NCI-H526 (cell line): ENCODE measurements around the gene MAST1.
"Not testable (repeated sequence)": the region's sequence is repeated elsewhere in the genome, so short reads cannot be mapped to it uniquely, and the experiment has no call there.

Experiments
- DNase-seq, 2 experiments: peaks; one replicate each; lab custom pipeline; 2025; lab: John Stamatoyannopoulos, UW

The MAST1 gene

DNA sequence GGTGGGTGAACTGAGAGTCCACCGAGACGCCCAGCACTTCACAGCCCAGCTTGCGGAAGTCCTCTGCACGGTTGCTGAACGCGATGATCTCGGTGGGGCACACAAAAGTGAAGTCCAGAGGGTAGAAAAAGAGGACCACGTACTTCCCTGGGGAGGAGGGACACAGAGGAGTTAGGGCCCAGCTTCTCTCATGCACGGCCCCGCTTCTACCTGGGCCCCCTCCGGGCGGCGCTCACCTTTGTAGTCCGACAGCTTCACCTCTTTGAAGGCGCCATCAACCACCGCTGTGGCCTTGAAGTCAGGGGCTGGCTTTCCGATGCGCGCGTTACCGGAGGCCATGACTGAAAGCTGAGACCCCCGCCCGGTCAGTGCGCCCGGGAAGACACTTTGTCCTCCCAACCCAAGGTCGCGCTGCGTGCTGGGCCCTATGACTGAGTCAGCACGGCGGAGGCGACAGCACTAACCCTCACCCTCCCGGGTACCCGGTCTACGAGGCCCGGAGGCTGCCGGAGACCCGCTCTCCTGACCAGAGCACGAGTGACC, 37.3 kb upstream of the MAST1 start:
- DNase-seq = peak in 1 of 2 experiments; percentile 31

- peak; percentile 56 to 90 for DNase-seq
Observed at GRCh38 chr19:12801466-12802266, 36.6 kb upstream of the MAST1 start, which contains the start of the genes PRDX2 and THSD8. Gene PRDX2, minus strand, starts transcription at chr19:12801800. Its CDS starts 539 bp downstream, at chr19:12801261. Gene THSD8, plus strand, starts transcription at chr19:12802069. Its CDS starts 3 bp downstream, at chr19:12802072.

- DNase-seq = no peak
Observed at GRCh38 chr19:12802267-12803106, 35.8 kb upstream of the MAST1 start.

GRCh38 chr19:12804051-12804450, 34.3 kb upstream of the MAST1 start:
- DNase-seq = no peak

DNA sequence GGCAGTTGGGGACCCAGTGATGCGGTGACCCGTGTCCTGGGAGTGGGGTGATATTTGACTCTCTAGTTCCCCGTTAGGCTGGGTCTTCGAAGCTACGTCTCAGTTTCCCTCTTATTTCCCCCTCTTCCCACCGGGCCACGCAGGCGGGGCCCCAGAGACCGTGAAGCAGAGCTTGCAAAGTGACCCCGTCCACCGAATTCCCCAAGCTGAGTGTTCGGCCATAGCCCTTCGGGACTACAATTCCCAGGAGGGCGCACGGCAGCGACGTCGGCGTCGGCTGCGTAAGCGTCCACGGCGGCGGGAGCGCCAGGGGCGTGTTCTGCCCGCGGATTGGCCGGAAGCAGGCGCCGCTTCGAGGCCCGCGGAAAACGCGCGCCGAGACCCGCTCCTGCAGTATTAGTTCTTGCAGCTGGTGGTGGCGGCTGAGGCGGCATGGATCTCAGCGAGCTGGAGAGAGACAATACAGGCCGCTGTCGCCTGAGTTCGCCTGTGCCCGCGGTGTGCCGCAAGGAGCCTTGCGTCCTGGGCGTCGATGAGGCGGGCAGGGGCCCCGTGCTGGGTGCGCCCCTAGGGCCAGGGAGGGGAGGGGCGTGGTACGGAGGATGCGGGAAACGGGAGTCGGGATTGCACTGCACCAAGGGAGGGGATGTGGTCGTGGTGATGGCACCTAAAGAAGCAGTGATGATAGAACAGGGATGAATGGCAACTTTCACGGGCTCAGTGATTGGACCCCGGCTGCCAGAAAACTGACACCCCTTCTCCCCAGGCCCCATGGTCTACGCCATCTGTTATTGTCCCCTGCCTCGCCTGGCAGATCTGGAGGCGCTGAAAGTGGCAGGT, 31.9 kb upstream of the MAST1 start, which contains the start of gene RNASEH2A:
Gene RNASEH2A, plus strand, starts transcription at position 343 of the 840 bp plus-strand sequence. Its CDS starts 90 bp downstream, at position 433.
- peak; percentile 52 to 93 for DNase-seq

DNA sequence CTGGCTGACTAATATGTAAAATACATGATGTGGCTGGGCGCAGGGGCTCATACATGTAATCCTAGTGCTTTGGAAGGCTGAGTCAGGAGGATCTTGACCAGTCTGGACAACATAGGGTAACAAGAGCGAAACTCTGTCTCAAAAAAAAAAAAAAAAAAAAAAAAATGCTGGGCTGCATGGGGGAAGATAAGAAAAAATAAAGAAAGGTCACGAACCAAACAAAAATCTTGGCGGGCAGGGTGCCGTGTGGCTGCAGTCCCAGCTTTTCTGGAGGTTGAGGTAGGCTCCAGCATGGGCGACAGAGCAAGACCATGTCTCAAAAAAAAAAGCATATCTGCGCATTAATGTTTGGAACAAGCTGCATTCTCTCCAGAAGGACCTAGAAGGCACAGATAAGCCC, 23.2 kb upstream of the MAST1 start:
- no peak for DNase-seq

DNA sequence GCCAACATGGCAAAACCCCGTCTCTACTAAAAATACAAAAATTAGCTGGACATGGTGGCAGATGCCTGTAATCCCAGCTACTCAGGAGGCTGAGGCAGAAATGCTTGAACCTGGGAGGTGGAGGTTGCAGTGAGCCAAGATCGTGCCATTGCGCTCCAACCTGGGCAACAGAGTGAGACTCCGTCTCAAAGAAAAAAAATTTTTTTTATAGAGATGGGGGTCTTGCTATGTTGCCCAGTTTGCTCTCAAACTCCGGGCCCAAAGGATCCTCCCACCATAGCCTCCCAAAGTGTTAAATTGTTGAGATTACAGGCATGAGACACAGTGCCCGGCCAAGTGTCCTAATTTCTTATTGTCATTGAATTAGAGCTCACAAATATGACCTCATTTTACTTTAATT, 21.1 kb upstream of the MAST1 start:
- DNase-seq = not testable (repeated sequence)

GRCh38 chr19:12817810-12818209, 20.5 kb upstream of the MAST1 start:
- not testable (repeated sequence) for DNase-seq

DNA sequence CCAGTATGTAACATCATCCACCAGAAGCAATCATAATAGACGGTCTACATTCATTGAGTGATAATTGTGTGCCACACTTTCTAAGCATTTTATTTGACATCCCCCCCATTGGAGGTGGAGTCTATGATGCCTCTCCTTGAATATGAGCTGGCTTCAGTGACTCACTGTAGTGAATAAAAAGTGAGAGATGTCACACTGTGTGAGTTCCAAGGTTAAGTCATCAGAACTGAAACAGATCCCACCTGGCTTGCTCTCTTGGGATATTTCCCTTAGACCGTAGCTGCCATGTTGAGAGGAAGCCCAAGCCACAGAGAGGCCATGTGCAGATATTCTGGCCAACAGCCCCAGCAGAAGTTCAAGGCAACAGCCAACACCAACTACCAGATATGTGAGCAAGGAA, 16.6 kb upstream of the MAST1 start:
- no peak for DNase-seq

DNA sequence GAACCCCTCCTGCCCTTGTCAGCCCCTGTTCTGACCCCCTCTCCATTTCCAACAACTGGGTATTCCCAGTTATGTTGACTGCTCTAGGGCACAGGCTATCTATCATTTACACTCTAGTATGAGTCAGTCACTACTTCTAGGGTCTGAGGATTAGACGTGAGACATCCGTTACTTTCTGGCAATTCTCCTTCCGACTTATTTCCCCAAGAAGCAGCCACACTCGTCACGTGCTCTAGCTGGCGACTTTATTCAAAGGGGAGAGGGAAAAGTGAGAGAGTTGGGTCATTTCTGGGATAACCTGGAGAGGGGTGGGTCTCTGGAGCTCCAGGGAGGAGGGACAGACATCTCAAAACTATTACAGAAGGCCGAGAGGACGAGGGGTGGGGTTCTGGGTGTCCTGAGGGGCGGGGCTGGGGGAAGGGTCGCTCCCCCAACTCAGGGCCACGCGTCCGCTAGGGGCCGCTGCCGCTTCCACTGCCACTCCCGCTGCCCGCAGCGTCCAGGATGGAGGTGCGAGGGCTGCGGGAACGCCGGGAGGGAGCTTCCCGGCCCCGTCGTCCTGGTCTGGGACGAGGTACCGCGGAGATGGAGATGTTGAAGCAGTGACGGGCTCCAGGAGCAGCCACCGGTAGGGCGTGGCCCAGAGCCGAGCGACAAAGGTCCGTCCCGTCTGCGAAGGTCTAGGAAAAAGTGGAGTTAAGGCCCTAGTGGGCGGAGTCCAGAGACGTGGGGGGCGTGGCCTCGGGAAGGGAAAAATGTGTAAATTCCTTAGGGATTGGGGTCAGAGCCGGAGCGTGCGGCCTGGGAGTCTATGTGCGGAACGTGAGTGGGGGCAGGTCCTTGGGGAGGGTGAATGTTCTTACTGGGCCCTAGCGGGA, 12.8 kb upstream of the MAST1 start:
- peak in 1 of 2 experiments; percentile 74 for DNase-seq

DNA sequence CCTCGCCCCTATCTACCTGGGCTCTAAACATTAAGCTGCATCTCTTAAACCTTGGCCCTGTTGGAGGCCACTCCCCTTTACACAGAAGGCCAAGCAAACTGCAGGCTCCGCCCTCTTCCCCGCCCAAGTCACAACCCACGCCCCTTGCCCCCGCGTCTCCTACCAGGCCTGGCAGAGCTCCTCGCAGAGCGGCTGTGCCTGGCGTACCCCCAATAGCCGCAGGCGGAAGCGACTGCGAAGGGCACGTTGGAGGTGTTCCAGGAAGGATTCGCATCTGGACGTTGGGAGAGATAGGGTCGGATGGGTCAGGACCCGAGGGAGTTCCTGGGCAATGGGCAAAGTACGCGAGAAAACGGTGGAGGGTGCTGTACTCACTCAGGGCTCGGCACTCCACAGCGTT, 9.8 kb upstream of the MAST1 start:
- peak; percentile 28 to 76 for DNase-seq

GRCh38 chr19:12833418-12833737, 4.9 kb upstream of the MAST1 start:
- no peak for DNase-seq

- DNase-seq = peak in 1 of 2 experiments; percentile 66
Observed at GRCh38 chr19:12833738-12834565, 4.4 kb upstream of the MAST1 start.

GRCh38 chr19:12834566-12834943, 3.8 kb upstream of the MAST1 start, which contains the start of gene RTBDN:
Gene RTBDN, minus strand, starts transcription at chr19:12834579. Its CDS starts 4,600 bp downstream, at chr19:12829979.
- peak in 1 of 2 experiments; percentile 5 for DNase-seq

GRCh38 chr19:12834976-12835757, 3.1 kb upstream of the MAST1 start:
- DNase-seq = peak in 1 of 2 experiments; percentile 67

GRCh38 chr19:12836529-12836863, 1.8 kb upstream of the MAST1 start:
- no peak for DNase-seq

GRCh38 chr19:12837225-12837624, 1.1 kb upstream of the MAST1 start:
- no peak for DNase-seq

GRCh38 chr19:12838886-12839756, 806 bp downstream of the MAST1 start:
- peak in 1 of 2 experiments; percentile 43 for DNase-seq
